GM21423 (cell line): ENCODE measurements around the gene PTCD1.

Experiments used
- ATAC-seq: cut with Tn5 transposase; IDR thresholded peaks from one replicate; pipeline ENCODE4 v1.9.1; 2021; ENCODE audit warnings: mild to moderate bottlenecking, moderate library complexity; ENCODE audit not compliant: unreplicated experiment

Gene PTCD1

DNA sequence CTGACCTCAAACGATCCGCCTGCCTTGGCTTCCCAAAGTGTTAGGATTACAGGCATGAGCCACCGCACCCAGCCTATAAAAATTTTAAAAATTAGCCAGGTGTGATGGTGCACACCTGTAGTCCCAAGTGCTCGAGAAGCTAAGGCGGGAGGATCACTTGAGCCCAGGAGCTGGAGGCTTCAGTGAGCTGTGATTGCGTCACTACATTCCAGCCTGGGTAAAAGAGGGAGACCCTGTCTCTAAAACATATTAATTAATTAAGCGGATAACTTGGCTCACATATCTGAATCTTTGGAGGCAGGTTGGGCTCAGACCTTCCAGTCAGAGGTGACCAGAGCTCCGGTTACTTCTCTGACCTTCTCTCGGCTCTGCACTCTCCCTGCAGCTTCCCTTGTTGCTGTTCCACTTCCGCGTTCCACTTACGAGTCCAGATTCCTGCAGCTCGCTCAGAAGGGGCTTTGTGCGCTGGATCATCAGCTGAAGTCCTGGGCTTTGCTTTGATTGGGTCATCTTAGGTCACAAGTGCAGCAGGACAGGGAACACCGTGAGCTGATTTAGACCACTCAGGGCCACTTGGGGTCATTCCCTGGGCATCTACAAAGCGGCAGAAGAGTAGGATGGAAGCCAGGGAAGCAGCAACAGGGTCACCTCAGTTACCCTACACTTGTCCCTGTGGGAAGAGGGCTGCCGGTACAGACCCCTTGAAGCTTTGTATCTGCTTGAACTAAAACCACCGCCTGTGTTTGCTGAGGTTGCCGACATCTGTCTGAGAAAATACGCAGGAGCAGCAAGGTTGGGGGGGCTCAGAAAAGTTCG lies 66.1 kb downstream of the PTCD1 start:
- ATAC-seq: no peak

DNA sequence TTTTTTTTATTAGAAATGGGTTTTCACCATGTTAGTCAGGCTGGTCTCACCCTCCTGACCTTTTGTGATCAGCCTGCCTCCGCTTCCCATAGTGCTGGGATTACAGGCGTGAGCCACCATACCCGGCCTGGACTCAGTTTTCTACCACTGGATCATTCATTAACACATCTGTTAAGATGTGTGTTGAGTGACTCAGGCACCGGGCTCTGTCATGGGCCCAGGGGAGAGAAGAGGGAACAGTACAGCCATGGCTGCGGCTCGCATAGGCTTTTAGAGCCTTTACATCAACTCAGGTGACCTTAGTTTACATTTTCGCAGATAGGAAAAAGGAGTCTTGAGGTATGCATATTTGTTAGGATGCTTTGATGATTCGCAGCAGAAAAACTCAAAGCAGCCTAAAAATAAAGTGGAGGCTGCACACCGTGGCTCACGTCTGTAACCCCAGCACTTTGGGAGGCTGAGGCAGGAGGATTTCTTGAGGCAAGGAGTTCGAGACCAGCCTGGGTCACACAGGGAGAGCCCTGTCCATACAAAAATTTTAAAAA lies 67.2 kb downstream of the PTCD1 start:
- ATAC-seq: no peak

DNA sequence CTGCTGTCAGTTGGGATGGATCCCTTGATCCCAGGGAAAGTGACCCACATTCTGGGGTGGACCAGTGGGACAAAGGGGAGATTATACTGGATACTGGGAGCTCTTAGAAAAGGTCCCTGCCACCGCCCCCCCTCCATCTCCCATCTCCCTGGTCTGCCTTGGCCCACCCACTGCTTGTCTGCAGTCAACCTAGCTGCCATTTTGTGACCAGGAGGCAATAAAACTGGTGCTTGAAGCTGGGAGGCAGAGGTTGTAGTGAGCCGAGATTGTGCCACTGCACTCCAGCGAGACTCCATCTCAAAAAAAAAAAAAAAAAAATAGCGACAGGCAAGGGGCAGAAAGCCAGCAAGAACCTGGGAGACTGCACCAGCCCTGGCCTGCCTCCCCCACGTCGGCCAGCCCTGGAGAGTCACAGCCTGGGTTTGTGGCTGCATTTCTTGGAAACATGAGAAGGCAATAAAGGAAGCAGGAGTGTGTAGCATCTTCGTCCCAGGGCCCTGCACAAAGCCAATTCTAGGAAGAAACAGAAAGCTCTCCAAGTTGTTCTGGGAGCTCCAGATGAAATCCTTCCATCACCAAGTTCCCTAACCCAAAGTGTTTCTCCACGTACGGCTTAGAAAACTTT lies 68.7 kb downstream of the PTCD1 start:
- ATAC-seq: no peak

DNA sequence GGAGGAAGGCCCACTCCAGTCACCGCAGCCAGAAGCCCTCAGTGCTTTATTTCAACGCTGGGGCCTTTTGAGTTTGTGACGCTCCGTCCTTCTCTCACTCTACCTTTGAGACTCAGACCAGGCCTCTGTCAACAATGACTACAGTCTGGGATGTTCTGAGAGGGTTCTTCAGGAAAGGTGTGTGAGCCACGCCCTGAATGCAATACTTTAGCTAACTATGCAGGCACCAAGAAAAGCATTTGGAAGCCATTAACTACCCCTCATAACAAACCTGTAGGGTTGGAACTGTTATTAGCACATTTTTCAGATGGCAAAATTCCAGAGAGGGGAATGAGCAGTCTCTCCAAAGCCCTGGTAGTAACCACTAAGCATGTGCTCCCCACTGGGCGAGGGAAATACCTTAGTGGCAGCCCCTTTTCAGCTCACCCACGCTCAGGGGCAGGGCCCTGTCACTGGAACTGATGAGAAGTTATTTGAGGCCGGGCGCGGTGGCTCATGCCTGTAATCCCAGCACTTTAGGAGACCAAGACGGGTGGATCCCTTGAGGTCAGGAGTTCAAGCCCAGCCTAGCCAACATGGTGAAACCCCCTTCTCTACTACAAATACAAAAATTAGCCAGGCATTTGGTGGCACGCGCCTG lies 69.7 kb downstream of the PTCD1 start:
- no peak for ATAC-seq
